GM10266 (cell line): ENCODE data around the gene AP3B2.

Experiments used
- DNase-seq: peaks from one replicate; pipeline ENCODE4 v3.0.0; 2012; ENCODE audit errors: extremely low spot score
- CTCF ChIP-seq: IDR thresholded peaks from 2 replicates; pipeline ENCODE4 v1.5.1; 2012; ENCODE audit warnings: mild to moderate bottlenecking, low read depth; ENCODE audit not compliant: control insufficient read depth, insufficient read depth; ENCODE audit errors: missing control alignments

The AP3B2 gene

GRCh38 chr15:82662641-82663040 is 47.0 kb downstream of the AP3B2 start:
- no peak for TF ChIP-seq CTCF

GRCh38 chr15:82660378-82660777 is 49.3 kb downstream of the AP3B2 start:
- TF ChIP-seq CTCF, result no peak
- DNase-seq, result no peak

More at GRCh38 chr15:82662641-82663040, 47.0 kb downstream of the AP3B2 start:
- no peak for DNase-seq

GRCh38 chr15:82656641-82657266 is 52.9 kb downstream of the AP3B2 start:
- no peak for TF ChIP-seq CTCF
- no peak for DNase-seq

GRCh38 chr15:82655606-82656005 is 54.1 kb downstream of the AP3B2 start:
- no peak for DNase-seq
- no peak for TF ChIP-seq CTCF

- DNase-seq, result no peak
- TF ChIP-seq CTCF, result no peak
Observed at GRCh38 chr15:82653483-82654168, 56.0 kb downstream of the AP3B2 start.

- no peak for TF ChIP-seq CTCF
- no peak for DNase-seq
Observed at GRCh38 chr15:82651708-82652107, 58.0 kb downstream of the AP3B2 start.

GRCh38 chr15:82650046-82650670 is 59.5 kb downstream of the AP3B2 start:
- no peak for DNase-seq
- no peak for TF ChIP-seq CTCF
